H9 (cell line): ENCODE data around the gene ADAMTS15. TPM values are rescaled to one million over a fixed set of nuclear protein-coding genes. Genes with fewer than 3 reads are reported as not detected.

Experiments used
- DNase-seq: peaks from one replicate; pipeline ENCODE4 v3.0.0-alpha.2; 2017
- H2AFZ ChIP-seq: one replicate; pipeline ENCODE4 v1.6.1; 2013; ENCODE audit warnings: mild to moderate bottlenecking, low read length, control low read depth, moderate library complexity
- H2AK5ac ChIP-seq: 2 replicates; pipeline ENCODE4 v1.6.1; 2013; ENCODE audit warnings: low read length, control low read depth, mixed read lengths; ENCODE audit not compliant: insufficient read length
- H2BK120ac ChIP-seq: one replicate; pipeline ENCODE4 v1.6.1; 2013; ENCODE audit warnings: low read depth, mild to moderate bottlenecking, low read length, control low read depth, inconsistent platforms; ENCODE audit not compliant: poor library complexity, severe bottlenecking
- H2BK12ac ChIP-seq: 2 replicates; pipeline ENCODE4 v1.6.1; 2013; ENCODE audit warnings: low read length, control low read depth, mixed read lengths, low read depth; ENCODE audit not compliant: insufficient read length
- H2BK15ac ChIP-seq: 2 replicates; pipeline ENCODE4 v1.6.1; 2013; ENCODE audit warnings: low read depth, low read length, control low read depth
- H2BK20ac ChIP-seq: one replicate; pipeline ENCODE4 v1.6.1; 2013; ENCODE audit warnings: low read depth, mild to moderate bottlenecking, low read length, control low read depth, inconsistent platforms; ENCODE audit not compliant: poor library complexity, severe bottlenecking
- H2BK5ac ChIP-seq: 2 replicates; pipeline ENCODE4 v1.6.1; 2013; ENCODE audit warnings: low read length, control low read depth, mixed read lengths; ENCODE audit not compliant: insufficient read length
- H3K14ac ChIP-seq: 2 replicates; pipeline ENCODE4 v1.6.1; 2013; ENCODE audit warnings: low read length, control low read depth; ENCODE audit not compliant: insufficient read depth
- H3K18ac ChIP-seq: 2 replicates; pipeline ENCODE4 v1.6.1; 2013; ENCODE audit warnings: low read depth, mild to moderate bottlenecking, mixed read lengths, low read length, control low read depth; ENCODE audit not compliant: insufficient read length
- H3K23ac ChIP-seq: 2 replicates; pipeline ENCODE4 v1.6.1; 2013; ENCODE audit warnings: low read length, control low read depth, mixed read lengths, low read depth; ENCODE audit not compliant: insufficient read length
- H3K23me2 ChIP-seq: 2 replicates; pipeline ENCODE4 v1.6.1; 2013; ENCODE audit warnings: low read depth, mild to moderate bottlenecking, mixed read lengths, low read length, control low read depth; ENCODE audit not compliant: insufficient read length, poor library complexity, severe bottlenecking
- H3K27ac ChIP-seq: 2 replicates; pipeline ENCODE4 v1.5.1; 2013; ENCODE audit warnings: low read length, control low read depth, mixed read lengths, low read depth; ENCODE audit not compliant: insufficient read length
- H3K27me3 ChIP-seq: 2 replicates; pipeline ENCODE4 v1.6.1; 2013; ENCODE audit warnings: low read length, control low read depth, inconsistent platforms; ENCODE audit not compliant: insufficient read depth
- H3K4ac ChIP-seq: 2 replicates; pipeline ENCODE4 v1.6.1; 2013; ENCODE audit warnings: low read depth, mild to moderate bottlenecking, control low read depth, inconsistent platforms, low read length, moderate library complexity
- H3K4me1 ChIP-seq: 2 replicates; pipeline ENCODE4 v1.6.1; 2013; ENCODE audit warnings: low read length, control low read depth, inconsistent platforms; ENCODE audit not compliant: insufficient read depth
- H3K4me2 ChIP-seq: 2 replicates; pipeline ENCODE4 v1.6.1; 2013; ENCODE audit warnings: low read length, control low read depth, mixed read lengths; ENCODE audit not compliant: insufficient read length, insufficient read depth
- H3K56ac ChIP-seq: 2 replicates; pipeline ENCODE4 v1.6.1; 2013; ENCODE audit warnings: low read depth, mild to moderate bottlenecking, mixed read lengths, low read length, control low read depth; ENCODE audit not compliant: insufficient read length
- H3K79me1 ChIP-seq: 2 replicates; pipeline ENCODE4 v1.6.1; 2013; ENCODE audit warnings: low read depth, mild to moderate bottlenecking, moderate library complexity, low read length, control low read depth, inconsistent platforms; ENCODE audit not compliant: insufficient read depth, poor library complexity, severe bottlenecking
- H3K79me2 ChIP-seq: 2 replicates; pipeline ENCODE4 v1.6.1; 2013; ENCODE audit warnings: low read length, control low read depth, inconsistent platforms; ENCODE audit not compliant: insufficient read depth
- H3K9ac ChIP-seq: 2 replicates; pipeline ENCODE4 v1.6.1; 2013; ENCODE audit warnings: low read length, control low read depth, mixed read lengths; ENCODE audit not compliant: insufficient read length; ENCODE audit errors: extremely low read depth
- H3K9me3 ChIP-seq: one replicate; pipeline ENCODE4 v1.6.1; 2013; ENCODE audit warnings: low read depth, low read length, inconsistent platforms; ENCODE audit not compliant: control insufficient read depth
- H3T11ph ChIP-seq: one replicate; pipeline ENCODE4 v1.6.1; 2013; ENCODE audit warnings: mild to moderate bottlenecking, low read length, control low read depth, inconsistent platforms
- H4K20me1 ChIP-seq: one replicate; pipeline ENCODE4 v1.6.1; 2013; ENCODE audit not compliant: control insufficient read depth, insufficient read length, insufficient read depth
- H4K5ac ChIP-seq: 2 replicates; pipeline ENCODE4 v1.6.1; 2013; ENCODE audit warnings: low read depth, mild to moderate bottlenecking, mixed read lengths, low read length, control low read depth; ENCODE audit not compliant: insufficient read length
- H4K8ac ChIP-seq: replicated peaks from 2 replicates; pipeline ENCODE4 v1.6.1; 2013; ENCODE audit warnings: low read length, control low read depth, mixed read lengths, low read depth; ENCODE audit not compliant: insufficient read length
- H4K91ac ChIP-seq: 2 replicates; pipeline ENCODE4 v1.6.1; 2013; ENCODE audit warnings: low read depth, mild to moderate bottlenecking, moderate library complexity, mixed read lengths, low read length, control low read depth; ENCODE audit not compliant: insufficient read length
- H3K27ac Mint-ChIP-seq, 3 experiments: 2 replicates in 2 of 3; 3 replicates in 1 of 3; pipeline ENCODE4 v1.8.0; 2020 to 2021; ENCODE audit warnings: mixed read lengths in 3 of 3, mild to moderate bottlenecking in 1 of 3, moderate library complexity in 1 of 3
- H3K27me3 Mint-ChIP-seq: 2 replicates; pipeline ENCODE4 v1.8.0; 2021; ENCODE audit warnings: low read depth, mild to moderate bottlenecking, moderate library complexity, mixed read lengths
- H3K36me3 Mint-ChIP-seq, 3 experiments: 2 replicates in 2 of 3; 3 replicates in 1 of 3; pipeline ENCODE4 v1.8.0; 2020 to 2021; ENCODE audit warnings: low read depth in 3 of 3, mixed read lengths in 3 of 3; ENCODE audit not compliant: insufficient read depth in 1 of 3
- H3K4me1 Mint-ChIP-seq, 2 experiments: 2 replicates each; pipeline ENCODE4 v1.8.0; 2020; ENCODE audit warnings: mixed read lengths in 2 of 2
- H3K4me3 Mint-ChIP-seq, 2 experiments: 2 replicates in 1 of 2; 3 replicates in 1 of 2; pipeline ENCODE4 v1.8.0; 2020 to 2021; ENCODE audit warnings: mild to moderate bottlenecking in 2 of 2, mixed read lengths in 2 of 2, moderate library complexity in 1 of 2
- H3K9me3 Mint-ChIP-seq, 2 experiments: 2 replicates in 1 of 2; 3 replicates in 1 of 2; pipeline ENCODE4 v1.8.0; 2020; ENCODE audit warnings: mild to moderate bottlenecking in 2 of 2, mixed read lengths in 2 of 2, moderate library complexity in 1 of 2
- CTCF ChIP-seq: fragments of 200-600 bp; sonication (generic); conservative IDR thresholded peaks from 3 replicates; pipeline ENCODE4 v1.8.0; 2021; ENCODE audit warnings: antibody characterized with exemption, mild to moderate bottlenecking
- WGBS: extraction: QIAGEN DNeasy Blood & Tissue Kit; methylation state at CpG from one replicate; pipeline ENCODE4 v1.1.7; 2013; ENCODE audit warnings: missing lambda C conversion rate, low lambda C conversion rate, mixed read lengths; ENCODE audit not compliant: insufficient read length; ENCODE audit errors: extremely low coverage; 5-methylcytosine and 5-hydroxymethylcytosine counted together
- total RNA-seq: library from RNA; stranded (reverse); gene quantifications from 2 replicates; pipeline ENCODE4 v1.2.1, GENCODE V29; 2021

Gene ADAMTS15
- total RNA-seq, 1 experiment from 2014 or later: 1.3 TPM

GRCh38 chr11:130480186-130480585 lies 31.7 kb downstream of the ADAMTS15 start:
- H3K79me1 ChIP-seq: no peaks in the 10 kb centered on the region
- peaks cover 2% of the 10 kb centered on the region for H3K79me2 ChIP-seq
- Mint-ChIP-seq H3K36me3 (peaks cover 0 to 4% (median 0%) of the 10 kb centered on the region in 3 experiments; a peak in 2 of 7 replicates), H3K27me3 (no peaks in the 10 kb centered on the region; the same call in 1 of the 2 replicates), H3K27ac (no peak overlapping the region), H3K9me3 (peaks cover 3 to 4% of the 10 kb centered on the region in 2 experiments; a peak in 4 of 5 replicates), H3K4me3 (no peak overlapping the region), H3K4me1 (peaks cover 3 to 4% of the 10 kb centered on the region in 2 experiments; a peak in 2 of 4 replicates)
- H3T11ph ChIP-seq: no peak overlapping the region
- TF ChIP-seq CTCF: no peak
- no peak overlapping the region for H2AFZ ChIP-seq
- no peak overlapping the region for H2BK20ac ChIP-seq
- no peak overlapping the region for H4K5ac ChIP-seq
- H2BK120ac ChIP-seq: no peak overlapping the region
- H3K56ac ChIP-seq: no peak overlapping the region
- no peak overlapping the region for H2BK5ac ChIP-seq
- no peaks in the 10 kb centered on the region for H3K23me2 ChIP-seq
- no peak overlapping the region for H2BK12ac ChIP-seq
- no peaks in the 10 kb centered on the region for H4K20me1 ChIP-seq
- H3K9ac ChIP-seq: no peak overlapping the region
- no peak overlapping the region for H2BK15ac ChIP-seq
- no peak overlapping the region for H3K18ac ChIP-seq
- no peak overlapping the region for H4K8ac ChIP-seq
- DNase-seq: no peak
- H3K4ac ChIP-seq: no peak overlapping the region
- H3K4me2 ChIP-seq: no peak overlapping the region
- no peaks in the 10 kb centered on the region for H3K9me3 ChIP-seq
- no peaks in the 10 kb centered on the region for H3K27me3 ChIP-seq
- no peaks in the 10 kb centered on the region; the same call in 1 of the 2 replicates for H3K4me1 ChIP-seq
- no peak overlapping the region for H3K23ac ChIP-seq
- no peak overlapping the region for H3K14ac ChIP-seq
- H2AK5ac ChIP-seq: no peak overlapping the region
- no peak overlapping the region for H3K27ac ChIP-seq
- H4K91ac ChIP-seq: no peak overlapping the region
- no CpG with 5 or more reads among the region's 5 CpGs for WGBS
